Measurements from ENCODE around the gene ASAP2. TPM values are rescaled to one million over a fixed set of nuclear protein-coding genes. Genes with fewer than 3 reads are reported as not detected.

Gene ASAP2
- total and polyA plus RNA-seq, 5 donors: 9.2 to 19.7 (median 15.2) TPM

GRCh38 chr2:9374071-9374730, 167.6 kb downstream of the ASAP2 start:
- no peak for DNase-seq
- no peak for ATAC-seq
- no peaks in the 10 kb centered on the region for H3K27me3 ChIP-seq (ENCODE audit: control insufficient read depth, insufficient read depth)
- 95% methylated on average over 18 of the region's 18 CpGs for WGBS
- no peaks in the 10 kb centered on the region for H3K4me1 ChIP-seq (ENCODE audit: control insufficient read depth, insufficient read depth, low read length)
- no peak overlapping the region for H3K27ac ChIP-seq (ENCODE audit: low read length)
- H3K4me3 ChIP-seq (ENCODE audit: low read length): no peak overlapping the region
- intact Hi-C loops (cut with DNase I): no loop called here
- no peaks in the 10 kb centered on the region for H3K9me3 ChIP-seq (ENCODE audit: control insufficient read depth, low read length)

DNA sequence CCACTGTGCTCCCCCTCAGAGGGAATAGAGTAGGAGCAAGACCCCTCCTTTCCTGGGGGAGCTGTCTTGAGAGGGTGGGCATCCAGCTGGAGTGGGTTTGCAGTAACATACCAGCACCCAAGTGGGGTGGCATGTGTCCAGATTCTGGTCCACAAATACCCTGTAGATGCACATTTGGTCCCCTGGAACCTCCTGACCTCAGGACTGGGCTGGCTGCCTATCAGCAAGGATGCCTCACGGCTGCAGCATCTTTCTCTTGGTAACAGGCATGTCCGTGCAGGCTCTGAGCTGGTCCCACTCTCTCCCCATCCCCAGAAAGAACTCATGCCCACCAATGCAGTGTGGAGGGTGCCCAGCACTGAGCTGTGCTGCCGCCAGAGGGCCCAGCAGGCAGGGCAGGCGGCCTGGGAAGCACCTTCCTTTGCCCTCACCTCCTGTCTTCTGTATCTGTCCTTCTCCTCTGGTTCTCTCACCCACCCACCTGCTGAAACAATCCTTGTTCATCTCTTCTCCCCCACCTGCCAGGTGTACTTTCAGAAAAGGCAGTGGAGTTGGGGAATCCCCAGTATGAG, 169.3 kb downstream of the ASAP2 start:
- Histone ChIP-seq H3K27ac (ENCODE audit: low read length) (no peak overlapping the region), H3K4me3 (ENCODE audit: low read length) (no peak overlapping the region), H3K4me1 (ENCODE audit: control insufficient read depth, insufficient read depth, low read length) (peaks cover 3% of the 10 kb centered on the region), H3K27me3 (ENCODE audit: control insufficient read depth, insufficient read depth) (no peaks in the 10 kb centered on the region), H3K9me3 (ENCODE audit: control insufficient read depth, low read length) (no peaks in the 10 kb centered on the region)
- DNase-seq (no peak), ATAC-seq (no peak)
- 91% methylated on average over 4 of the region's 4 CpGs for WGBS
- intact Hi-C loops (cut with DNase I): no loop called here

- H3K27me3 ChIP-seq (ENCODE audit: control insufficient read depth, insufficient read depth): no peaks in the 10 kb centered on the region
- H3K4me1 ChIP-seq (ENCODE audit: control insufficient read depth, insufficient read depth, low read length): peaks cover 3% of the 10 kb centered on the region
- peak overlapping the region; percentile 49 for H3K27ac ChIP-seq (ENCODE audit: low read length)
- intact Hi-C loops (cut with DNase I): no loop called here
- WGBS: 57% methylated on average over 9 of the region's 9 CpGs
- no peak overlapping the region for H3K4me3 ChIP-seq (ENCODE audit: low read length)
- H3K9me3 ChIP-seq (ENCODE audit: control insufficient read depth, low read length): no peaks in the 10 kb centered on the region
- no peak for DNase-seq
- ATAC-seq: no peak
Observed at GRCh38 chr2:9377461-9378097, 171.0 kb downstream of the ASAP2 start.

- 63% methylated on average over 30 of the region's 30 CpGs for WGBS
Observed at GRCh38 chr2:9378433-9379390, 172.1 kb downstream of the ASAP2 start.

GRCh38 chr2:9379391-9379755, 172.8 kb downstream of the ASAP2 start:
- Histone ChIP-seq H3K4me3 (ENCODE audit: low read length) (no peak overlapping the region), H3K27me3 (ENCODE audit: control insufficient read depth, insufficient read depth) (no peaks in the 10 kb centered on the region), H3K9me3 (ENCODE audit: control insufficient read depth, low read length) (no peaks in the 10 kb centered on the region), H3K27ac (ENCODE audit: low read length) (peak overlapping the region; percentile 14), H3K4me1 (ENCODE audit: control insufficient read depth, insufficient read depth, low read length) (peaks cover 3% of the 10 kb centered on the region)
- intact Hi-C loops (cut with DNase I): no loop called here
- ATAC-seq: no peak
- 80% methylated on average over 5 of the region's 5 CpGs for WGBS
- no peak for DNase-seq

More at GRCh38 chr2:9378433-9379390, 172.1 kb downstream of the ASAP2 start:
- Histone ChIP-seq H3K9me3 (ENCODE audit: control insufficient read depth, low read length) (no peaks in the 10 kb centered on the region), H3K4me1 (ENCODE audit: control insufficient read depth, insufficient read depth, low read length) (peaks cover 3% of the 10 kb centered on the region), H3K27ac (ENCODE audit: low read length) (peak overlapping the region; percentile 58), H3K27me3 (ENCODE audit: control insufficient read depth, insufficient read depth) (no peaks in the 10 kb centered on the region), H3K4me3 (ENCODE audit: low read length) (no peak overlapping the region)
- DNase-seq: peak; percentile 89 to 91 (median 91)
- peak; percentile 75 to 91 for ATAC-seq
- intact Hi-C loops (cut with DNase I): no loop called here

GRCh38 chr2:9380702-9381628, 174.4 kb downstream of the ASAP2 start:
- peak overlapping the region; percentile 85 for H3K27ac ChIP-seq (ENCODE audit: low read length)

DNA sequence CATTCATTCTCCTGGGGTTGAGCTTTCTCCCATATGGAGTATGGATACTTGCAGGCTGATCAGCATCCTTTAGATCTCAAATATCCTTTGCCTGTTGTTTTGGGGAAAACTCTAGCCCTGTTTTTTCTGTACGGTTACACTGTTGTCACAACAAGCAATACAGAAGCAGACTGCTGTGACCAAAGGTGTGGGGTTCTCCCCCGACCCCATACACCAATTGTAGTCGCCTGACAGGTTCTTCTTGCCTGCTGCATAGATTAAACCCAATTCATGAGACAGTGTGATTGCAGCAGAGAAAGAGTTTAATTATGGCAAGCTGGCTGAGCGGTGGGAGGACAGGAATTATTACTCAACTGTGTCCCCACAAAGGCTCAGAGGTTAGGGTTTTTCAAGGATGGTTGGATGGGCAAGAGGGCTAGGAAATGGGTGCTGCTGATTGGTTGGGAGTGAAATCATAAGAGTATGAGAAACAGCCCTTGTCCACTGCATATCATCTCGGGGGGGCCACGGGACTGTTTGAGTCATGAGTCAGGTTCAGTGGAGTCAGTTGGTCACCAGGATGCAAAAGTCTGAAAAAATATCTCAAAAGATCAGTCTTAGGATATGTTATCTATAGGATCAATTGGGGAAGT, 176.1 kb downstream of the ASAP2 start:
- no peak overlapping the region for H3K4me3 ChIP-seq (ENCODE audit: low read length)
- ATAC-seq: no peak
- no peak for DNase-seq
- intact Hi-C loops (cut with DNase I): no loop called here
- WGBS: 94% methylated on average over 6 of the region's 6 CpGs
- H3K27me3 ChIP-seq (ENCODE audit: control insufficient read depth, insufficient read depth): no peaks in the 10 kb centered on the region
- peaks cover 7% of the 10 kb centered on the region for H3K4me1 ChIP-seq (ENCODE audit: control insufficient read depth, insufficient read depth, low read length)
- H3K27ac ChIP-seq (ENCODE audit: low read length): no peak overlapping the region
- H3K9me3 ChIP-seq (ENCODE audit: control insufficient read depth, low read length): no peaks in the 10 kb centered on the region

More at GRCh38 chr2:9380702-9381628, 174.4 kb downstream of the ASAP2 start:
- Histone ChIP-seq H3K4me1 (ENCODE audit: control insufficient read depth, insufficient read depth, low read length) (peaks cover 3% of the 10 kb centered on the region), H3K9me3 (ENCODE audit: control insufficient read depth, low read length) (no peaks in the 10 kb centered on the region), H3K4me3 (ENCODE audit: low read length) (no peak overlapping the region), H3K27me3 (ENCODE audit: control insufficient read depth, insufficient read depth) (no peaks in the 10 kb centered on the region)
- WGBS: 70% methylated on average over 18 of the region's 18 CpGs
- peak; percentile 67 to 73 for ATAC-seq
- DNase-seq: peak in 2 of 3 donors; percentile 80
- intact Hi-C loops (cut with DNase I): no loop called here

DNA sequence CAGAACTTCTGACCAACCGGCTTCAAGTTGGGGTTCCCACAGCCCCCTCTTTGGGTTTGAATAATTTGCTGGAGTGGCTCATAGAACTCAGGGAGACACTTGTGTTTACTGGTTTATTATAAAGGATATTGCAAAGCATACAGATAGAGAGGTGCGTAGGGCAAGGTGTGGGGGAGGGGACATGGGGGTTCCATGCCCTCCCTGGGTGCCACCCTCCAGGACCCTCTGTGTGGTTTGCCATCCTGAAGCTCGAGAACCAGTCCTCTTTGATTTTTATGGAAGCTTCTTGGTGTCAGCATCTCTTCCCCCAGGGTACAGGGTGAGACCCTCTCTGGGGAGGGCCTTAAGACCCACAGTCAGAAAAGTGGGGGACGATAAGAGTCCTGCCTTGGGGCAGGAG, 177.9 kb downstream of the ASAP2 start:
- H3K4me1 ChIP-seq (ENCODE audit: control insufficient read depth, insufficient read depth, low read length): peaks cover 7% of the 10 kb centered on the region
- 94% methylated on average over 4 of the region's 4 CpGs for WGBS
- H3K27ac ChIP-seq (ENCODE audit: low read length): no peak overlapping the region
- DNase-seq (no peak), ATAC-seq (no peak)
- no peaks in the 10 kb centered on the region for H3K9me3 ChIP-seq (ENCODE audit: control insufficient read depth, low read length)
- no peak overlapping the region for H3K4me3 ChIP-seq (ENCODE audit: low read length)
- intact Hi-C loops (cut with DNase I): no loop called here
- H3K27me3 ChIP-seq (ENCODE audit: control insufficient read depth, insufficient read depth): no peaks in the 10 kb centered on the region

DNA sequence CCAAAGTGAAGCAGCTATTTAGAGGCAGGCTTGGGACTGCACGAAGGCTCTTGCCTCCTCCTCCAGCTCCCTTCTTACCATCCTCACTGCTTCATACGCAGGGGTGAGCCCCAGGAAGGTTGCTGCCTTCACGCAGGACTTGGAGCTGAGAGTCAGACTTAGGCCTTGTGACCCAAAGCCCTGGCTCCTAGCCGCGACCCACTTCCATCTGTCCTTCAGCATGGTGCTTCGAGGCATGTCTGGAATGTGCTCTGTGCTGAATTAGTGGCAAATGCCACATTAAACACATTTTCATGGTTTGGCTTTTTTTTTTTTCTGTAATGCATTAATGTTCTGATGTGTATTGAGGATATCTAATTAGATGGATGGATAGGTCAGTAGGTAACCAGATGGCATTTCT, 179.2 kb downstream of the ASAP2 start:
- Histone ChIP-seq H3K4me1 (ENCODE audit: control insufficient read depth, insufficient read depth, low read length) (peaks cover 4% of the 10 kb centered on the region), H3K27ac (ENCODE audit: low read length) (no peak overlapping the region), H3K27me3 (ENCODE audit: control insufficient read depth, insufficient read depth) (no peaks in the 10 kb centered on the region), H3K9me3 (ENCODE audit: control insufficient read depth, low read length) (no peaks in the 10 kb centered on the region), H3K4me3 (ENCODE audit: low read length) (no peak overlapping the region)
- WGBS: 75% methylated on average over 6 of the region's 6 CpGs
- DNase-seq (no peak), ATAC-seq (no peak)
- intact Hi-C loops (cut with DNase I): no loop called here
